AG10803 (cell line): ENCODE measurements around the gene SLA2.

Source experiments
- DNase-seq: peaks from one replicate; pipeline ENCODE4 v3.0.0; 2010; ENCODE audit warnings: low read depth
- H3K4me3 ChIP-seq: 2 replicates; pipeline ENCODE4 v1.5.1; 2011; ENCODE audit warnings: mild to moderate bottlenecking, low read length, control low read depth
- CTCF ChIP-seq: conservative IDR thresholded peaks from 2 replicates; pipeline ENCODE4 v1.5.1; 2011; ENCODE audit warnings: mild to moderate bottlenecking, low read length, control low read depth, inconsistent platforms

Gene SLA2

DNA sequence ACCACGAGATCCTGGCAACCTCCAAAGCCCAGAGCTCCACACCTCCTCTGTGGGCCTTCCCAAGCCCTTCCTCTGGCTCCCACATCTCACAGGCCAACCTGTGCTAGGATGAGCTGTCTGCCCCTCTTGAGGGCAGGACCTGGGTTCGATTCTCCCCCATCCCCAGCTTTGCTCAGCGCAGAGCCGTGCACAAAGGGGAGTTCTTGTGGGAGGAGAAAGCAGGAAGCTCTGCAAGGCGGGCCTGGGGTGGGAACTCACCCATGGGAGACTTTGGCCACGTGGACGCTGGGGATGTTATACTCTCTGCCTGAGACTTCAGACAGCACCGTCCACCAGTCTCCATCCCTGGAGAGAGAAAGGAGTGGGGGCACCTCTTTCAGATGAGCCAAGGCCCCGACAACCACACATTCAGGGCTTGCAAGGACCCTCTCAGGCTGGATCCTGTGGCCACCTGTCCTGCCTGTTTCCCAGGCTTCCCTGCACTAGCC is 12.7 kb downstream of the SLA2 start:
- H3K4me3 ChIP-seq: no peak overlapping the region
- no peak for DNase-seq
- no peak for TF ChIP-seq CTCF

- no peak for DNase-seq
- H3K4me3 ChIP-seq: no peak overlapping the region
- no peak for TF ChIP-seq CTCF
These were observed 13.3 kb downstream of the SLA2 start for GRCh38 chr20:36632487-36633284.

- TF ChIP-seq CTCF: no peak
- H3K4me3 ChIP-seq: no peak overlapping the region
These were observed 13.9 kb downstream of the SLA2 start for GRCh38 chr20:36632147-36632486.

DNA sequence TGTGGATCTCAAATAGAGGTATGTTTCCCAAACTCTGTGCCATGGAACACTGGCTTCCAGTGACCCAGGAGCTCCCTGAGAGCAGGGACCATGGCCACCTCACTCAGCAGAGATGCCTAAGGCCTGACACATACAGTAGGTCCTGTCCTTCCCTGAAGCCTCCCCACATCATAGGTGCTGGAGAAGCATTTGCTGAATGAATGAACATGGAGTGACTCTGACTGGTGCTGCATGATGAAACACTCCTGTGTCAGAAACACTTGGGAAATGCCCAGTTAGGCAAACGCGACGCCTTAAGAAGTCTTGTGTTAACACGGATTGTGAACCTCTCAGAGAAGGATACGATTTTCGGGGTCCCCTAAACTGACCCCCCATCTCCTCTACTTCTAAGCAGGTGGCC is 14.3 kb downstream of the SLA2 start:
- peak; percentile 6 for DNase-seq
- TF ChIP-seq CTCF: no peak

More at GRCh38 chr20:36632147-36632486, 13.9 kb downstream of the SLA2 start:
- no peak for DNase-seq

GRCh38 chr20:36629719-36630681 is 16.0 kb downstream of the SLA2 start:
- no peak overlapping the region for H3K4me3 ChIP-seq
- no peak for TF ChIP-seq CTCF
- no peak for DNase-seq

More for the DNA sequence above, 14.3 kb downstream of the SLA2 start:
- H3K4me3 ChIP-seq: no peak overlapping the region

DNA sequence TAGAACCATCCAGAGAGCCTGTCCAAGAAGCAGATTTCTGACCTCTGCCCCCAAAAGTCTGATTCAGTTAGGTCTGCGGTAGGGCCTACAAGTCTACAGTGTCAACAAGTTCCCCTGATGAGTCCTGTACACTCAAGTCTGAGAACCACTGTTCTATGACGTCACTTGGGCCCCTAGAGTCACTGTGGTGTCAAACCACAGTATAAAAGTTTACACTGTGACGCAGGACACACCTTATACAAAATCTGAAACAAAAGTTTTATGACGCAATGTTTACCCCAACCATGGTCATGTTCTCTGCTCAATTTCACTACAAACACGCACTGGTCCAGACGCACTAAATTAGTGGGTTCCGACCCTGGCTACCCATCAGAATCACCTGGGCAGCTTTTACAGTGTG is 17.9 kb downstream of the SLA2 start:
- no peak for TF ChIP-seq CTCF
- no peak for DNase-seq
- H3K4me3 ChIP-seq: no peak overlapping the region
